Subcutaneous abdominal adipose tissue (tissue), 5 donors: ENCODE measurements around the gene UNC45A.
A peak's percentile ranks its signal among the peaks of the same experiment; 100 is the strongest.

Experiments
- H3K27ac ChIP-seq: one replicate; pipeline ENCODE4 v1.7.0; 2013; ENCODE audit warnings: low read depth, mild to moderate bottlenecking, inconsistent platforms, low read length, moderate library complexity
- H3K27me3 ChIP-seq, 5 donors: one replicate each; pipeline ENCODE4 v1.7.0; 2013; ENCODE audit warnings: low read length in 5 of 5, inconsistent platforms in 1 of 5; ENCODE audit not compliant: control insufficient read depth in 5 of 5, insufficient read depth in 4 of 5
- H3K36me3 ChIP-seq, 5 donors: one replicate each; pipeline ENCODE4 v1.7.0; 2013; ENCODE audit warnings: low read length in 5 of 5; ENCODE audit not compliant: control insufficient read depth in 5 of 5, insufficient read depth in 5 of 5
- H3K4me1 ChIP-seq, 5 donors: one replicate each; pipeline ENCODE4 v1.7.0; 2013; ENCODE audit warnings: low read length in 5 of 5, mild to moderate bottlenecking in 3 of 5, moderate library complexity in 1 of 5; ENCODE audit not compliant: control insufficient read depth in 5 of 5, insufficient read depth in 5 of 5
- H3K4me3 ChIP-seq, 5 donors: one replicate each; pipeline ENCODE4 v1.7.0; 2013; ENCODE audit warnings: low read length in 5 of 5, low read depth in 1 of 5
- H3K9ac ChIP-seq, 5 donors: one replicate each; pipeline ENCODE4 v1.7.0; 2013; ENCODE audit warnings: low read length in 5 of 5, mild to moderate bottlenecking in 4 of 5, moderate library complexity in 3 of 5
- H3K9me3 ChIP-seq, 5 donors: one replicate each; pipeline ENCODE4 v1.7.0; 2013; ENCODE audit warnings: low read length in 5 of 5; ENCODE audit not compliant: control insufficient read depth in 5 of 5
- donor health status: healthy.
- donor health status: healthy.
- donor health status: healthy.
- donor health status: healthy.
- donor health status: healthy.

The UNC45A gene

DNA sequence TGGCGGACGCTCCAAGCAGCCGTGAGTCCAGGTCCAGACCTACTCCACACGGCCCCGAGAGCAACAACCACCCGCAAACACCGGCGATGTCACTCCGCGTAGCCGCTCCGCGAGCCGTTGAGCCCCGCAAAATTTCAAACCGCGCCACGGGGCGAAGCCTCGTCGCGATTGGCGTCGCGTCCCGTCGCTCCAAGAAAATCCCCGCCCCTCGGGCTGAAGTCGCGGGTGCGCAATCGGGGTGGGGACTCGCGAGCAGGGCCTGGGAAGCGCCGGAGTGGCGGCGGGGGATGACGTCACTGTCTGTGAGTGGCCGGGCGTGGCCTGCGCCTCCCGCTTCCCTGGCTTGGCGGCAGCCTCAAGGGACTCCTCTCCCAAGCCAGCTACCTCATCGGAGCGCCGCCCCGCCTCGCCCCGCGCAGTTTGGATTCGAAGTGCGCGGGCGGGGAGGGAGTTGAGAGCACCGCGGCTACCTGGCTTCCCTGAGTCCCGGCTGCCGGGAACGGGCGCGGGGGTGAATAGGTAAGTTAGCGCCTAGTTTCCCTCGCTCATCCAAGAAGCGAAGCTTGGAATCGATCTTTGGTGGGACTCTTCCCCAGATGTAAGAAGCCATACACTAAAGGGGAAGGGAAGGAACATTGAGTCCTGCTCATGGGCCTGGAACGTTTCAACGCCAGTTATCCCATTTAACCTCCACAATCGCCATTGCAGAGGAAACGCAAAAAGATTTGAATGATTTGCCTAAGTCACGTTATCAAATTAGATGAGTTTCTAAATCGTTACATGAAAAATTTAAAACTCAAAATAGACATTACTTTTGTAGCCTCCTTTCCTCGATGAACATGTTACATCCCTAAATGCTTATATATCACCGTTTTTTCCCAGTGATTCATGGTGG, 59.6 kb downstream of the UNC45A start, which contains the start of gene PRC1:
Gene PRC1, minus strand, starts transcription at position 119 of the 895 bp plus-strand sequence. Its CDS starts 118 bp downstream, at position 1.
- Histone ChIP-seq H3K9me3 (no peaks in the 10 kb centered on the region), H3K27ac (peak within 1 kb of the TSS; percentile 53), H3K27me3 (no peaks in the 10 kb centered on the region), H3K36me3 (peaks cover 0 to 26% (median 18%) of the 10 kb centered on the region in 5 donors), H3K4me3 (peak within 1 kb of the TSS; percentile 77 to 96 (median 91)), H3K9ac (peak within 1 kb of the TSS; percentile 43 to 94 (median 84)), H3K4me1 (peaks cover 0 to 16% (median 12%) of the 10 kb centered on the region in 5 donors)

DNA sequence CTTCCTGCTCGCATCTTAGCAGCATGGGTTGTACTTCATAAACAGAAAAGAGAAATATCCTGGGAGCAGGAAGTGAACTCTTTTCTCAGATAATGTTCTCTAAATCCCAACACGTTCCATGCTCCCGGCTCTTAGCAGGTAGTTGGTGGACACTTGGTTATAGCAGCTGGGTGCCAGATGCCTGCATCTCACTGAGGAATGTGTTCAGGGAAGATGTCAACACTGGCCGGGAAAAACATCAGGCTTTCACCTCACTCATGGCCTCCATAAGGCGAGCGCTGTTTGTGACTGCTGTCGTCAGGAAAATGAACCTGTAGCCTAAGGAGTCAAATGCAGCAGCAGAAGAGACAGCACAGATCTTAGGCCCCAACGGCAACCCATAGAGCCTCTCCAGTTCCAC, 63.7 kb downstream of the UNC45A start:
- Histone ChIP-seq H3K27me3 (no peaks in the 10 kb centered on the region), H3K9me3 (no peaks in the 10 kb centered on the region), H3K4me1 (peaks cover 0 to 11% (median 8%) of the 10 kb centered on the region in 5 donors), H3K4me3 (no peak overlapping the region), H3K9ac (no peak overlapping the region), H3K36me3 (peaks cover 3 to 65% (median 48%) of the 10 kb centered on the region in 5 donors), H3K27ac (no peak overlapping the region)

DNA sequence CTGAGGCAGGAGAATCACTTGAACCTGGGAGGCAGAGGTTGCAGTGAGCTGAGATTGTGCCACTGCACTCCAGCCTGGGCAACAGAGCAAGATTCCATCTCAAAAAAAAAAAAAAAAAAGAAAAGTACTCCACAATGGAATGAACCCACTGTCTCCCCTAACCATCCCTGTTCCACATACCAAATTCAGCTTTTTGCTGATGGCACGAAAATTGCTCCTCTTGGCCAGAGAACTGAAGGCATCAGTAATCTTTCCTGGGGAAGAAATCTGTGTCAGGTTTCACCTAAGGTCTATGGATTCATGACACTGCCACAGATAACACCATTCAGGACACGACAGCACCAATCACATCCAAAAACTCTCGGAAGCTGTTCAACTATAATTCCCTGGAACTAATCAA, 66.1 kb downstream of the UNC45A start:
- Histone ChIP-seq H3K36me3 (peaks cover 3 to 85% (median 71%) of the 10 kb centered on the region in 5 donors), H3K4me3 (no peak overlapping the region), H3K9ac (no peak overlapping the region), H3K9me3 (no peaks in the 10 kb centered on the region), H3K4me1 (no peaks in the 10 kb centered on the region), H3K27me3 (no peaks in the 10 kb centered on the region), H3K27ac (no peak overlapping the region)
